ENCODE measurements around the gene SAMD14. TPM values are rescaled to one million over a fixed set of nuclear protein-coding genes. Genes with fewer than 3 reads are reported as not detected.

SAMD14 gene
- total and polyA plus RNA-seq, 2 experiments from 2014 or later: 0.70 to 4.7 TPM

DNA sequence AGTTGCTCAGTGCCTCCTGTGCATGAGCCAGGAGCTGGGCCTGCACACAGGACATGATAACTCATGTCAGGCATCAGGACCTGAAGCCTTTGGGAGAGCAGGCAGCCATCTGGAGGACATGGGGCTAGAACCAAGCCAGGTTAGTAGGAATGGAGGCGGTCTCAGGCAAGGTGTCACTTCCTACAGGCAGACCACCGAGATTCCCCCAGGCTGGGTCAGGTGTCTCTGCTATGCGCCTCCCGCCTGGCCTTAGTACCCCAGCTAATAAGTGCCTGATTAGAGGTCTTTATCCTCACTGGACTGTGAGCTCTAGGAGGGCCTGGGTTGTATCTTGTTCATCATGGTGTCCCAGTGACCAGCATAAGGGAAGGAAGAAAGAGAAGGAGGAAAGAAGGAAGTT is 15.6 kb downstream of the SAMD14 start:
- no peak overlapping the region for H3K4me3 ChIP-seq

More for the DNA sequence above, 15.6 kb downstream of the SAMD14 start:
- TF ChIP-seq, protein P1, sequence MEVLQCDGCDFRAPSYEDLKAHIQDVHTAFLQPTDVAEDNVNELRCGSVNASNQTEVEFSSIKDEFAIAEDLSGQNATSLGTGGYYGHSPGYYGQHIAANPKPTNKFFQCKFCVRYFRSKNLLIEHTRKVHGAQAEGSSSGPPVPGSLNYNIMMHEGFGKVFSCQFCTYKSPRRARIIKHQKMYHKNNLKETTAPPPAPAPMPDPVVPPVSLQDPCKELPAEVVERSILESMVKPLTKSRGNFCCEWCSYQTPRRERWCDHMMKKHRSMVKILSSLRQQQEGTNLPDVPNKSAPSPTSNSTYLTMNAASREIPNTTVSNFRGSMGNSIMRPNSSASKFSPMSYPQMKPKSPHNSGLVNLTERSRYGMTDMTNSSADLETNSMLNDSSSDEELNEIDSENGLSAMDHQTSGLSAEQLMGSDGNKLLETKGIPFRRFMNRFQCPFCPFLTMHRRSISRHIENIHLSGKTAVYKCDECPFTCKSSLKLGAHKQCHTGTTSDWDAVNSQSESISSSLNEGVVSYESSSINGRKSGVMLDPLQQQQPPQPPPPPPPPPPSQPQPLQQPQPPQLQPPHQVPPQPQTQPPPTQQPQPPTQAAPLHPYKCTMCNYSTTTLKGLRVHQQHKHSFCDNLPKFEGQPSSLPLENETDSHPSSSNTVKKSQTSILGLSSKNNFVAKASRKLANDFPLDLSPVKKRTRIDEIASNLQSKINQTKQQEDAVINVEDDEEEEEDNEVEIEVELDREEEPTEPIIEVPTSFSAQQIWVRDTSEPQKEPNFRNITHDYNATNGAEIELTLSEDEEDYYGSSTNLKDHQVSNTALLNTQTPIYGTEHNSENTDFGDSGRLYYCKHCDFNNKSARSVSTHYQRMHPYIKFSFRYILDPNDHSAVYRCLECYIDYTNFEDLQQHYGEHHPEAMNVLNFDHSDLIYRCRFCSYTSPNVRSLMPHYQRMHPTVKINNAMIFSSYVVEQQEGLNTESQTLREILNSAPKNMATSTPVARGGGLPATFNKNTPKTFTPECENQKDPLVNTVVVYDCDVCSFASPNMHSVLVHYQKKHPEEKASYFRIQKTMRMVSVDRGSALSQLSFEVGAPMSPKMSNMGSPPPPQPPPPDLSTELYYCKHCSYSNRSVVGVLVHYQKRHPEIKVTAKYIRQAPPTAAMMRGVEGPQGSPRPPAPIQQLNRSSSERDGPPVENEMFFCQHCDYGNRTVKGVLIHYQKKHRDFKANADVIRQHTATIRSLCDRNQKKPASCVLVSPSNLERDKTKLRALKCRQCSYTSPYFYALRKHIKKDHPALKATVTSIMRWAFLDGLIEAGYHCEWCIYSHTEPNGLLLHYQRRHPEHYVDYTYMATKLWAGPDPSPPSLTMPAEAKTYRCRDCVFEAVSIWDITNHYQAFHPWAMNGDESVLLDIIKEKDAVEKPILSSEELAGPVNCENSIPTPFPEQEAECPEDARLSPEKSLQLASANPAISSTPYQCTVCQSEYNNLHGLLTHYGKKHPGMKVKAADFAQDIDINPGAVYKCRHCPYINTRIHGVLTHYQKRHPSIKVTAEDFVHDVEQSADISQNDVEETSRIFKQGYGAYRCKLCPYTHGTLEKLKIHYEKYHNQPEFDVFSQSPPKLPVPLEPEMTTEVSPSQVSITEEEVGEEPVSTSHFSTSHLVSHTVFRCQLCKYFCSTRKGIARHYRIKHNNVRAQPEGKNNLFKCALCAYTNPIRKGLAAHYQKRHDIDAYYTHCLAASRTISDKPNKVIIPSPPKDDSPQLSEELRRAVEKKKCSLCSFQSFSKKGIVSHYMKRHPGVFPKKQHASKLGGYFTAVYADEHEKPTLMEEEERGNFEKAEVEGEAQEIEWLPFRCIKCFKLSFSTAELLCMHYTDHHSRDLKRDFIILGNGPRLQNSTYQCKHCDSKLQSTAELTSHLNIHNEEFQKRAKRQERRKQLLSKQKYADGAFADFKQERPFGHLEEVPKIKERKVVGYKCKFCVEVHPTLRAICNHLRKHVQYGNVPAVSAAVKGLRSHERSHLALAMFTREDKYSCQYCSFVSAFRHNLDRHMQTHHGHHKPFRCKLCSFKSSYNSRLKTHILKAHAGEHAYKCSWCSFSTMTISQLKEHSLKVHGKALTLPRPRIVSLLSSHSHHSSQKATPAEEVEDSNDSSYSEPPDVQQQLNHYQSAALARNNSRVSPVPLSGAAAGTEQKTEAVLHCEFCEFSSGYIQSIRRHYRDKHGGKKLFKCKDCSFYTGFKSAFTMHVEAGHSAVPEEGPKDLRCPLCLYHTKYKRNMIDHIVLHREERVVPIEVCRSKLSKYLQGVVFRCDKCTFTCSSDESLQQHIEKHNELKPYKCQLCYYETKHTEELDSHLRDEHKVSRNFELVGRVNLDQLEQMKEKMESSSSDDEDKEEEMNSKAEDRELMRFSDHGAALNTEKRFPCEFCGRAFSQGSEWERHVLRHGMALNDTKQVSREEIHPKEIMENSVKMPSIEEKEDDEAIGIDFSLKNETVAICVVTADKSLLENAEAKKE (CRISPR knock-in tag; IDR thresholded peaks at IDR 0.05): no peak
- no peak for TF ChIP-seq ZNF331 (CRISPR knock-in tag; IDR thresholded peaks at IDR 0.05; ENCODE audit: low read depth)
- no peak for TF ChIP-seq EZH2phosphoT487 (IDR thresholded peaks at IDR 0.05; ENCODE audit: unreplicated experiment)
- TF ChIP-seq ZNF114 (CRISPR knock-in tag; IDR thresholded peaks at IDR 0.05): no peak
- TF ChIP-seq CREB1 (CRISPR knock-in tag; IDR thresholded peaks at IDR 0.05; ENCODE audit: low read depth): no peak
- no peak for TF ChIP-seq POLR2AphosphoS5 (IDR thresholded peaks at IDR 0.05; ENCODE audit: low read depth)
- no peak for TF ChIP-seq JUNB (IDR thresholded peaks at IDR 0.05; ENCODE audit: unreplicated experiment)
- TF ChIP-seq NANOG (IDR thresholded peaks at IDR 0.05; ENCODE audit: borderline replicate concordance): no peak
- TF ChIP-seq EZH2 (IDR thresholded peaks at IDR 0.05; ENCODE audit: low read depth, unreplicated experiment): no peak
- TF ChIP-seq, protein P2, sequence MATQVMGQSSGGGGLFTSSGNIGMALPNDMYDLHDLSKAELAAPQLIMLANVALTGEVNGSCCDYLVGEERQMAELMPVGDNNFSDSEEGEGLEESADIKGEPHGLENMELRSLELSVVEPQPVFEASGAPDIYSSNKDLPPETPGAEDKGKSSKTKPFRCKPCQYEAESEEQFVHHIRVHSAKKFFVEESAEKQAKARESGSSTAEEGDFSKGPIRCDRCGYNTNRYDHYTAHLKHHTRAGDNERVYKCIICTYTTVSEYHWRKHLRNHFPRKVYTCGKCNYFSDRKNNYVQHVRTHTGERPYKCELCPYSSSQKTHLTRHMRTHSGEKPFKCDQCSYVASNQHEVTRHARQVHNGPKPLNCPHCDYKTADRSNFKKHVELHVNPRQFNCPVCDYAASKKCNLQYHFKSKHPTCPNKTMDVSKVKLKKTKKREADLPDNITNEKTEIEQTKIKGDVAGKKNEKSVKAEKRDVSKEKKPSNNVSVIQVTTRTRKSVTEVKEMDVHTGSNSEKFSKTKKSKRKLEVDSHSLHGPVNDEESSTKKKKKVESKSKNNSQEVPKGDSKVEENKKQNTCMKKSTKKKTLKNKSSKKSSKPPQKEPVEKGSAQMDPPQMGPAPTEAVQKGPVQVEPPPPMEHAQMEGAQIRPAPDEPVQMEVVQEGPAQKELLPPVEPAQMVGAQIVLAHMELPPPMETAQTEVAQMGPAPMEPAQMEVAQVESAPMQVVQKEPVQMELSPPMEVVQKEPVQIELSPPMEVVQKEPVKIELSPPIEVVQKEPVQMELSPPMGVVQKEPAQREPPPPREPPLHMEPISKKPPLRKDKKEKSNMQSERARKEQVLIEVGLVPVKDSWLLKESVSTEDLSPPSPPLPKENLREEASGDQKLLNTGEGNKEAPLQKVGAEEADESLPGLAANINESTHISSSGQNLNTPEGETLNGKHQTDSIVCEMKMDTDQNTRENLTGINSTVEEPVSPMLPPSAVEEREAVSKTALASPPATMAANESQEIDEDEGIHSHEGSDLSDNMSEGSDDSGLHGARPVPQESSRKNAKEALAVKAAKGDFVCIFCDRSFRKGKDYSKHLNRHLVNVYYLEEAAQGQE (IDR thresholded peaks at IDR 0.05; ENCODE audit: unreplicated experiment): no peak
- TF ChIP-seq STAT1 (IDR thresholded peaks at IDR 0.05; ENCODE audit: unreplicated experiment): no peak
- TF ChIP-seq, protein P3, sequence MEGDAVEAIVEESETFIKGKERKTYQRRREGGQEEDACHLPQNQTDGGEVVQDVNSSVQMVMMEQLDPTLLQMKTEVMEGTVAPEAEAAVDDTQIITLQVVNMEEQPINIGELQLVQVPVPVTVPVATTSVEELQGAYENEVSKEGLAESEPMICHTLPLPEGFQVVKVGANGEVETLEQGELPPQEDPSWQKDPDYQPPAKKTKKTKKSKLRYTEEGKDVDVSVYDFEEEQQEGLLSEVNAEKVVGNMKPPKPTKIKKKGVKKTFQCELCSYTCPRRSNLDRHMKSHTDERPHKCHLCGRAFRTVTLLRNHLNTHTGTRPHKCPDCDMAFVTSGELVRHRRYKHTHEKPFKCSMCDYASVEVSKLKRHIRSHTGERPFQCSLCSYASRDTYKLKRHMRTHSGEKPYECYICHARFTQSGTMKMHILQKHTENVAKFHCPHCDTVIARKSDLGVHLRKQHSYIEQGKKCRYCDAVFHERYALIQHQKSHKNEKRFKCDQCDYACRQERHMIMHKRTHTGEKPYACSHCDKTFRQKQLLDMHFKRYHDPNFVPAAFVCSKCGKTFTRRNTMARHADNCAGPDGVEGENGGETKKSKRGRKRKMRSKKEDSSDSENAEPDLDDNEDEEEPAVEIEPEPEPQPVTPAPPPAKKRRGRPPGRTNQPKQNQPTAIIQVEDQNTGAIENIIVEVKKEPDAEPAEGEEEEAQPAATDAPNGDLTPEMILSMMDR (conservative IDR thresholded peaks at IDR 0.05; ENCODE audit: low read depth in 2 of 2): no peak
- TF ChIP-seq, protein P4, sequence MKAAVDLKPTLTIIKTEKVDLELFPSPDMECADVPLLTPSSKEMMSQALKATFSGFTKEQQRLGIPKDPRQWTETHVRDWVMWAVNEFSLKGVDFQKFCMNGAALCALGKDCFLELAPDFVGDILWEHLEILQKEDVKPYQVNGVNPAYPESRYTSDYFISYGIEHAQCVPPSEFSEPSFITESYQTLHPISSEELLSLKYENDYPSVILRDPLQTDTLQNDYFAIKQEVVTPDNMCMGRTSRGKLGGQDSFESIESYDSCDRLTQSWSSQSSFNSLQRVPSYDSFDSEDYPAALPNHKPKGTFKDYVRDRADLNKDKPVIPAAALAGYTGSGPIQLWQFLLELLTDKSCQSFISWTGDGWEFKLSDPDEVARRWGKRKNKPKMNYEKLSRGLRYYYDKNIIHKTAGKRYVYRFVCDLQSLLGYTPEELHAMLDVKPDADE (IDR thresholded peaks at IDR 0.05): no peak
- Histone ChIP-seq H4K20me1 (replicated peaks; ENCODE audit: insufficient read depth) (no peaks in the 10 kb centered on the region), H3K4me1 (ENCODE audit: insufficient read depth) (peaks cover 16% of the 10 kb centered on the region; the same call in 1 of the 2 replicates), H3K9me2 (ENCODE audit: insufficient read depth) (no peaks in the 10 kb centered on the region), H3K79me2 (replicated peaks; ENCODE audit: insufficient read depth) (no peaks in the 10 kb centered on the region), H3K27me3 (ENCODE audit: insufficient read depth) (peaks cover 30% of the 10 kb centered on the region), H3K27ac (ENCODE audit: low read depth) (no peak overlapping the region), H2AFZ (no peak overlapping the region), H3F3A (replicated peaks; ENCODE audit: low read depth) (peaks cover 6% of the 10 kb centered on the region; the same call in 1 of the 2 replicates), H3K4me2 (no peak overlapping the region), H3K36me3 (ENCODE audit: insufficient read depth) (no peaks in the 10 kb centered on the region)
- Mint-ChIP-seq H3K9me3 (no peaks in the 10 kb centered on the region), H3K27ac (no peak overlapping the region), H3K4me3 (no peak overlapping the region), H3K4me1 (peaks cover 18% of the 10 kb centered on the region), H3K27me3 (ENCODE audit: insufficient read depth, low read depth, poor library complexity) (peaks cover 30% of the 10 kb centered on the region), H3K36me3 (ENCODE audit: low read depth) (peaks cover 4% of the 10 kb centered on the region; the same call in 2 of the 3 replicates)
- no peak for DNase-seq (ENCODE audit: low spot score)
- ATAC-seq: no peak

Measured in GM23338 (cell line).